Measurements from ENCODE around the gene C1orf159.
A peak's percentile ranks its signal among the peaks of the same experiment; 100 is the strongest.

C1orf159 gene

GRCh38 chr1:1051127-1051810 is 64.6 kb downstream of the C1orf159 start:
- DNase-seq: no peak
- in situ Hi-C loops (cut with MboI; ENCODE audit: low pct_unique_long_range_greater_than_20kb, low sequenced_read_pairs): no loop called here

- in situ Hi-C loops (cut with MboI; ENCODE audit: low pct_unique_long_range_greater_than_20kb, low sequenced_read_pairs): no loop called here
- DNase-seq: no peak
Observed at GRCh38 chr1:1050577-1051052, 65.3 kb downstream of the C1orf159 start.

GRCh38 chr1:1049318-1050165 is 66.3 kb downstream of the C1orf159 start:
- DNase-seq: no peak
- in situ Hi-C loops (cut with MboI; ENCODE audit: low pct_unique_long_range_greater_than_20kb, low sequenced_read_pairs): no loop called here

GRCh38 chr1:1048765-1049164 is 67.1 kb downstream of the C1orf159 start:
- no peak for DNase-seq

GRCh38 chr1:1047963-1048362 is 67.9 kb downstream of the C1orf159 start:
- no peak for DNase-seq
- in situ Hi-C loops (cut with MboI; ENCODE audit: low pct_unique_long_range_greater_than_20kb, low sequenced_read_pairs): no loop called here

More at GRCh38 chr1:1048765-1049164, 67.1 kb downstream of the C1orf159 start:
- in situ Hi-C loops (cut with MboI; ENCODE audit: low pct_unique_long_range_greater_than_20kb, low sequenced_read_pairs): no loop called here

GRCh38 chr1:1047407-1047806 is 68.5 kb downstream of the C1orf159 start:
- DNase-seq: no peak
- in situ Hi-C loops (cut with MboI; ENCODE audit: low pct_unique_long_range_greater_than_20kb, low sequenced_read_pairs): no loop called here

GRCh38 chr1:1046767-1047166 is 69.1 kb downstream of the C1orf159 start:
- in situ Hi-C loops (cut with MboI; ENCODE audit: low pct_unique_long_range_greater_than_20kb, low sequenced_read_pairs): no loop called here
- DNase-seq: no peak

- DNase-seq: no peak
- in situ Hi-C loops (cut with MboI; ENCODE audit: low pct_unique_long_range_greater_than_20kb, low sequenced_read_pairs): no loop called here
Observed at GRCh38 chr1:1046243-1046642, 69.6 kb downstream of the C1orf159 start.

GRCh38 chr1:1045129-1045528 is 70.8 kb downstream of the C1orf159 start:
- in situ Hi-C loops (cut with MboI; ENCODE audit: low pct_unique_long_range_greater_than_20kb, low sequenced_read_pairs): no loop called here
- no peak for DNase-seq

- in situ Hi-C loops (cut with MboI; ENCODE audit: low pct_unique_long_range_greater_than_20kb, low sequenced_read_pairs): no loop called here
- DNase-seq: no peak
Observed at GRCh38 chr1:1044455-1045078, 71.3 kb downstream of the C1orf159 start.

- in situ Hi-C loops (cut with MboI; ENCODE audit: low pct_unique_long_range_greater_than_20kb, low sequenced_read_pairs): no loop called here
- DNase-seq: no peak
Observed at GRCh38 chr1:1043921-1044320, 72.0 kb downstream of the C1orf159 start.

GRCh38 chr1:1043411-1043810 is 72.5 kb downstream of the C1orf159 start:
- DNase-seq: no peak
- in situ Hi-C loops (cut with MboI; ENCODE audit: low pct_unique_long_range_greater_than_20kb, low sequenced_read_pairs): no loop called here

- in situ Hi-C loops (cut with MboI; ENCODE audit: low pct_unique_long_range_greater_than_20kb, low sequenced_read_pairs): no loop called here
- no peak for DNase-seq
Observed at GRCh38 chr1:1042835-1043234, 73.1 kb downstream of the C1orf159 start.

GRCh38 chr1:1041873-1042272 is 74.0 kb downstream of the C1orf159 start:
- in situ Hi-C loops (cut with MboI; ENCODE audit: low pct_unique_long_range_greater_than_20kb, low sequenced_read_pairs): no loop called here

GRCh38 chr1:1041092-1041523 is 74.8 kb downstream of the C1orf159 start:
- in situ Hi-C loops (cut with MboI; ENCODE audit: low pct_unique_long_range_greater_than_20kb, low sequenced_read_pairs): no loop called here
- no peak for DNase-seq

More at GRCh38 chr1:1041873-1042272, 74.0 kb downstream of the C1orf159 start:
- DNase-seq: no peak

- in situ Hi-C loops (cut with MboI; ENCODE audit: low pct_unique_long_range_greater_than_20kb, low sequenced_read_pairs): no loop called here
- peak; percentile 54 for DNase-seq
Observed at GRCh38 chr1:1040004-1040991, 75.6 kb downstream of the C1orf159 start.

GRCh38 chr1:1039145-1039910 is 76.6 kb downstream of the C1orf159 start:
- in situ Hi-C loops (cut with MboI; ENCODE audit: low pct_unique_long_range_greater_than_20kb, low sequenced_read_pairs): no loop called here
- peak; percentile 28 for DNase-seq

GRCh38 chr1:1038694-1039093 is 77.2 kb downstream of the C1orf159 start:
- peak; percentile 45 for DNase-seq
- in situ Hi-C loops (cut with MboI; ENCODE audit: low pct_unique_long_range_greater_than_20kb, low sequenced_read_pairs): no loop called here
